Stomach smooth muscle (tissue), 2 donors: ENCODE data around the gene EFNA2.

Experiments
- H3K27ac ChIP-seq: one replicate; pipeline ENCODE4 v1.7.0; 2013; ENCODE audit warnings: mild to moderate bottlenecking, low read length, inconsistent platforms
- H3K27me3 ChIP-seq, 2 donors: one replicate each; pipeline ENCODE4 v1.7.0; 2013; ENCODE audit warnings: low read length in 2 of 2; ENCODE audit not compliant: insufficient read depth in 2 of 2, control insufficient read depth in 1 of 2
- H3K36me3 ChIP-seq, 2 donors: one replicate each; pipeline ENCODE4 v1.7.0; 2013; ENCODE audit warnings: low read length in 2 of 2; ENCODE audit not compliant: control insufficient read depth in 2 of 2, insufficient read depth in 2 of 2
- H3K4me1 ChIP-seq: one replicate; pipeline ENCODE4 v1.7.0; 2013; ENCODE audit warnings: low read length; ENCODE audit not compliant: control insufficient read depth, insufficient read depth
- H3K4me3 ChIP-seq, 2 donors: one replicate each; pipeline ENCODE4 v1.7.0; 2013; ENCODE audit warnings: low read length in 2 of 2
- H3K9ac ChIP-seq, 2 donors: one replicate each; pipeline ENCODE4 v1.7.0; 2013; ENCODE audit warnings: low read length in 2 of 2, mild to moderate bottlenecking in 1 of 2
- H3K9me3 ChIP-seq, 2 donors: one replicate each; pipeline ENCODE4 v1.7.0; 2013; ENCODE audit warnings: low read length in 2 of 2; ENCODE audit not compliant: control insufficient read depth in 2 of 2
- donor health status: healthy.
- donor health status: Pancreatic carcinoma.

EFNA2 gene

DNA sequence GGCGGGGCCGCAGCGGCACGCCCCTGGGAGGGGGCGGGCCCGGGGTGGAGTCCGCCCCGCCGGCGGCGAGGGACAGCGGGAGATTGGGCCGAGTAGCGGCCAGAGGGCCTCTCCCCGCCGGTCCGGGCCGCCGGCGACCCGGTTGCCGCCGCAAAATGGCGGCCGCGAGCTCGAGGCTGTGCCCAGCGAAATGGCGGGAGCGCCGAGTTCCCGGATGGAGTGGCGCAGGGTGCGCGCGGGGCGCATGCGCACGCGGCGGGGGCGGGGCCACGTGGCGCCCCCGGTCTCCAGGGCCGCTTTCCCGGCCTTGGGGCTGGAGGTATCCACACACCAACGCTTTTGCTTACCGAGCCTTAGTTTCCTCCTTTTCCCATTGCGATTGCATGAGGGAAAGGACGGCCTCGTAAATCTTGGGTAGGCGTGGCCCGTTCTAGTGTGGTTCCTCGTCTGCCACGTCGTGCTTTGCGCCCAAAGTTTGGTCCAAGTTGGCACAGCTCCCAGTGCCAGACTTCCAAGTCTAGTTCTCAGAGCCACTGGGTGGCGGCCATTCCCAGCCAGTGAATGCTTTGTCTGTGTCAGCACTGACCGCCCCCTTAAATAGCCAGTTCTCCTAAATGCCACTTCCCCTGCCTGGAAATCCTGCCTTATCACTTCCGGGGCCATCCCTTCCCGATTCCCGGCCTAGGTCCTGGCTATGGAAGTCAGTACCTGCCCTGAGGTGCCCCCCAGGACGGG, 16.0 kb upstream of the EFNA2 start:
- Histone ChIP-seq H3K4me1 (peaks cover 89% of the 10 kb centered on the region), H3K27me3 (no peaks in the 10 kb centered on the region), H3K36me3 (peaks cover 33% of the 10 kb centered on the region in 2 donors), H3K9me3 (no peaks in the 10 kb centered on the region), H3K9ac (peak overlapping the region; percentile 86 to 95), H3K27ac (peak overlapping the region; percentile 87), H3K4me3 (peak overlapping the region; percentile 90 to 99)

DNA sequence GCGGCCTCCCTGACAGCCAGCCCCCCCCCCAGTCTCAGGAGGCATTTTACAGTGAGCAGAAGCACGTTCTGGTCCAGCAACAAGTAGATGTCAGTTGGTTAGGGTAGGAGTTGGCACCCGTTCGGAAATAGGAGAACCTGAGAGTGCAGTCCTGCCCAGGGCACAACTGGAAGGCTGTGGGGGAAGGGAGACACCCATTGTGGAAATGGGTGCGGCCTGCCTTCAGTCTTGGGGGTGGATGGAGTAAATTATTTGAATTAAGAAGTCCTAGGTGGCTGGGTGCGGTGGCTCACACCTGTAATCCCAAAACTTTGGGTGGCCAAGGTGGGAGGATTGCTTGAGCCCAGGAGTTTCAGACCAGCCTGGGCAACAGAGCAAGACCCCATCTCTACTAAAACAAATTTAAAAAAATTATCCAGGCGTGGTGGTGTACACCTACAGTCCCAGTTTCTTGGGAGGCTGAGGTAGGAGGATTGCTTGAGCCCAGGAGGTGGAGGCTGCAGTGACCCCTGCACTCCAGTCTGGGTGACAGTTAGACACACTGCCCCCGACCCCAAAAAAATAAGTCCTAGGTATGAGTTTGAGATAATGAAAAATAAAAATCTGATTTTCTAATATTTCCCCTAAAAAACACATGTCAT, 15.3 kb upstream of the EFNA2 start:
- peak overlapping the region; percentile 86 to 95 for H3K9ac ChIP-seq
- peaks cover 34 to 35% of the 10 kb centered on the region in 2 donors for H3K36me3 ChIP-seq
- H3K27ac ChIP-seq: peak overlapping the region; percentile 87
- H3K4me1 ChIP-seq: peaks cover 89% of the 10 kb centered on the region
- H3K4me3 ChIP-seq: peak overlapping the region; percentile 90 to 99
- no peaks in the 10 kb centered on the region for H3K9me3 ChIP-seq
- no peaks in the 10 kb centered on the region for H3K27me3 ChIP-seq

DNA sequence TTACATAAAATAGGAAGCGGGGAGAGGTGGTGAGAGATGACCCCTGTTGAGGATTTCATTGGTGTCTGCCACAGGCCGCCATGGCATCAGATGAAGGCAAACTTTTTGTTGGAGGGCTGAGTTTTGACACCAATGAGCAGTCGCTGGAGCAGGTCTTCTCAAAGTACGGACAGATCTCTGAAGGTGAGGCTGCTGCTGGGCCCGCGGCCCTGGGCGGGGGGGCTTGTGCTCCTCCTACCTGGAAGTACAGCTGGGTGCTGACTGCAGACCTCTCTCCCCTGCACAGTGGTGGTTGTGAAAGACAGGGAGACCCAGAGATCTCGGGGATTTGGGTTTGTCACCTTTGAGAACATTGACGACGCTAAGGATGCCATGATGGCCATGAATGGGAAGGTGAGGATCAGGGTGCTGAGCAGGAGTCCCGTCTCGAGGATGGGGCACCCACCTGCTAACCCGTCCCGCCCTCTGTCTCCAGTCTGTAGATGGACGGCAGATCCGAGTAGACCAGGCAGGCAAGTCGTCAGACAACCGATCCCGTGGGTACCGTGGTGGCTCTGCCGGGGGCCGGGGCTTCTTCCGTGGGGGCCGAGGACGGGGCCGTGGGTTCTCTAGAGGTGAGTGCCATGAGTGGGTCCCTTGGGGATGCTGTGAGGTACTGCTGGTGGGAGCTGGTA, 14.7 kb upstream of the EFNA2 start:
- Histone ChIP-seq H3K9me3 (no peaks in the 10 kb centered on the region), H3K27ac (peak overlapping the region; percentile 87), H3K9ac (peak overlapping the region; percentile 55 to 95), H3K4me1 (peaks cover 85% of the 10 kb centered on the region), H3K4me3 (peak overlapping the region; percentile 90 to 99), H3K27me3 (no peaks in the 10 kb centered on the region), H3K36me3 (peaks cover 34 to 35% of the 10 kb centered on the region in 2 donors)

DNA sequence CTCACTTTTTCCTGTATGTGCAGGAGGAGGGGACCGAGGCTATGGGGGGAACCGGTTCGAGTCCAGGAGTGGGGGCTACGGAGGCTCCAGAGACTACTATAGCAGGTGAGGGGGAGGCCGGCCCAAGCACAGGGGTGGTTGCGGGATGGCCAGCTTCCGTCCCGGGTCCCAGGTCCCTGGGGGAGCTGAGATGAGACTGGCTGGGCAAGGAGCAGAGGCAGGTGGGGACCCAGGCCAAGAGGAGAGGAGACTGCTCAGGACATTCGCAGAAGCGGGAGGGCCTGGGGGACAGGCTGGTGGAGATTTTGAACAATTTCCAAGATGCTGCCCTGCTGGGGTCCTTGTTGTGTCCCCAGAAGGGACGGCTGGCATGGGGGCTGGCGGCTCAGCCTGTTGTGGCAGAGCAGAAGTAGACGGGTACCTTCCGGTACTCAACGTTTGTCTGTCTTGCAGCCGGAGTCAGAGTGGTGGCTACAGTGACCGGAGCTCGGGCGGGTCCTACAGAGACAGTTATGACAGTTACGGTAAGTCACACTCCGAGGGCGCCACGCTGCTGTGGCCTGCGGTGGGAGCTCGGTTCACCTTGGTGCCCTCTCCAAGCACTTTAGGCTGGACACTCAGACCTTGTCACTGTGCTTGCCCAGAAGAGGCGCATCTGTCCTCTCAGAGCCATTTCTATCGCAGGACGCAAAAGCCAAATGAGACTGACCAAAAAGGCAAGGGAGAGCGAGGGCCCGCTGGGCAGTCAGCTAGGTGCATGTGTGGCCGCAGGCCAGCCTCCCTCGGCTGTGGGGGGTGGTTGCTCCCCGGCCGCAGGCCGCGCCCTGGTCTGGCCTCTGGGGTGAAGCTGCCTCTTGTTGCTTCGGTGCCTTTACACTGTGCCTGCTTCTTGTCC, 13.9 kb upstream of the EFNA2 start:
- Histone ChIP-seq H3K36me3 (peaks cover 34 to 35% of the 10 kb centered on the region in 2 donors), H3K4me3 (peak overlapping the region; percentile 90 to 99), H3K27ac (peak overlapping the region; percentile 87), H3K27me3 (no peaks in the 10 kb centered on the region), H3K9me3 (no peaks in the 10 kb centered on the region), H3K4me1 (peaks cover 85% of the 10 kb centered on the region), H3K9ac (peak overlapping the region; percentile 55 to 95)

DNA sequence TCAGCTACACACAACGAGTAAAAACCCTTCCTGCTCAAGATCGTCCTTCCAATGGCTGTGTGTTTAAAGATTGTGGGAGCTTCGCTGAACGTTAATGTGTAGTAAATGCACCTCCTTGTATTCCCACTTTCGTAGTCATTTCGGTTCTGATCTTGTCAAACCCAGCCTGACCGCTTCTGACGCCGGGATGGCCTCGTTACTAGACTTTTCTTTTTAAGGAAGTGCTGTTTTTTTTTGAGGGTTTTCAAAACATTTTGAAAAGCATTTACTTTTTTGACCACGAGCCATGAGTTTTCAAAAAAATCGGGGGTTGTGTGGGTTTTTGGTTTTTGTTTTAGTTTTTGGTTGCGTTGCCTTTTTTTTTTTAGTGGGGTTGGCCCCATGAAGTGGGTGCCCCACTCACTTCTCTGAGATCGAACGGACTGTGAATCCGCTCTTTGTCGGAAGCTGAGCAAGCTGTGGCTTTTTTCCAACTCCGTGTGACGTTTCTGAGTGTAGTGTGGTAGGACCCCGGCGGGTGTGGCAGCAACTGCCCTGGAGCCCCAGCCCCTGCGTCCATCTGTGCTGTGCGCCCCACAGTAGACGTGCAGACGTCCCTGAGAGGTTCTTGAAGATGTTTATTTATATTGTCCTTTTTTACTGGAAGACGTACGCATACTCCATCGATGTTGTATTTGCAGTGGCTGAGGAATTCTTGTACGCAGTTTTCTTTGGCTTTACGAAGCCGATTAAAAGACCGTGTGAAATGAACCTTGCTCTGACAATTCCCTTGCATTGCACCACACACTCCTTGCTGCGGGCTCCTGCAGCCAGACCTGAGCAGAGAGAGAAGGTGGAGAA, 13.0 kb upstream of the EFNA2 start:
- peaks cover 34 to 35% of the 10 kb centered on the region in 2 donors for H3K36me3 ChIP-seq
- peak overlapping the region in 1 of 2 donors; percentile 90 for H3K4me3 ChIP-seq
- no peaks in the 10 kb centered on the region for H3K27me3 ChIP-seq
- peak overlapping the region; percentile 87 for H3K27ac ChIP-seq
- peaks cover 78% of the 10 kb centered on the region for H3K4me1 ChIP-seq
- peak overlapping the region; percentile 36 to 42 for H3K9ac ChIP-seq
- no peaks in the 10 kb centered on the region for H3K9me3 ChIP-seq

DNA sequence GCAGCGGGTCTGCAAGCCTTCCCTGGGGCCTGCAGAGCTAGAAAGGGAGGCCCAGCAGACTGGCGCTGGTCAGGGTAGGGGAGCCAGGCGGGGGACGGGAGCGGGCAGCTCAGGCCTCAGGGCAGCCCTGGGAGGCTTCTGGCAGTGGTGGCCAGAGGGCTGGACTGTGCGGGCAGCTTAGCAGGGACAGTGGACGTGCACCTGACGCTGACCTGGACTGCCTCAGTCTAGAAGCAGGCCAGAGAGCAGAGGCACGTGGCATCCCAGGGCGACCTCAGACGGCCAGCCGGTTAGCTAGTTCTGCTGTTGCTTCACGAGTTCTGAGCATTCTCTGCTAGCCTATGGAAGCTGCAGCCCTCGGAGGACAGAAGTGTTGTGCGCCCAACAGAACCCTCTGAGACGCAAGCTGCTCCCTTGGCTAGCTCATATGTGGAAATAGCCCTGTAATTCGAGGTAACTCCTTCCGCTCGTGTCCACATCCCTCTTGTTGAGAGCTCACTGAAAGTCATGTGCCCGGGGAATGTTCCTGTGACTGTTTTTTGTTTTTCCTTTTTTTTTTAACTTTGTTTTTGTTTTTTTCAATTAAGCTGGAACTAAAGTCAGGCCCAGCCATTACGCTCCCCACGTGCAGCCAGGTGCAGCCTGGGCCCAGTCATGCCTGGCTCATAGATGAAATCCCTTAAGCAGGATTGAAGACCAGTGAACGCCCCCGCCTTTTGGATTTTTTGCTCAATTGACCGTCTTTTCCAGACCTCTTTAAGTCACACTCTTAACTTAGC, 12.2 kb upstream of the EFNA2 start:
- Histone ChIP-seq H3K27me3 (no peaks in the 10 kb centered on the region), H3K36me3 (peaks cover 34 to 35% of the 10 kb centered on the region in 2 donors), H3K4me3 (peak overlapping the region in 1 of 2 donors; percentile 40), H3K4me1 (peaks cover 70% of the 10 kb centered on the region), H3K9ac (no peak overlapping the region), H3K9me3 (no peaks in the 10 kb centered on the region), H3K27ac (peak overlapping the region; percentile 87)

DNA sequence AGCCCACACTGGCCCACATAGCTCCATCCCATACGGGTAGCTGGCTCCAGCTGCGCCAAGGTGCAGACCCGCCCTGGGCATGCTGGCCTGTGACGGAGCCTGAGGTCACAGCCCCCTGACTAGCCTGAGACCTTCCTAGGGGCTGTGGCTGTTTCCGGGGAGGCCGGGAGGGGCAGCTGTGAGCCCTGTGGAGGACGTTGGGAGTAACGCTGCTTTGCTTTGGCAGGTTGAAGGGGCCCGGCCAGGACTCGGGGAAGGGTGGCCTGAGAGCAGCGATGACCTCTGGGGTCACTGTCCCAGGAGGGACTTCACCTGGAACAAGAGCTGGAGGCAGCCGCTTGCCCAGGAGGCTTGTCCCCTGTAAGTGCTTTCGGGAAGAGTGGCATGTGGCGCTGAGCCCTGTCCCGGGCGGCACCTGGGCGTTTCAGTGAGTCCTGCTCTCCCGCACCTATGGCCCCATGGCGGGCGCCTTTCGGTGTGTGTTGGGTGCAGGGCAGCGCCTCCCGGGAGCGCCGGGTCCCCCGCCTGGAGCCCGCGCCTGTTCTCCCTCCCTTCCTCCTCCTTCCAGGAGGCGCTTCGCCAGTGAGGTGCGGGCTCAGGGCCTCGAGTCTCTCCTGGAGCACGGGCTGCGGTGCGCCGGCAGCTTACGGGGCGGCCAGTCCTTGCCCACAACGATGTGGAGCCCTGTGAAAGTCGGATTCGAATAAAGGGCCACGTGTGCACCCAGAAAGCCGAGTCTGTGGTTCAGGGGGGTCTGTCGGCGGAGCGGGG, 11.4 kb upstream of the EFNA2 start:
- peak overlapping the region in 1 of 2 donors; percentile 34 for H3K9ac ChIP-seq
- H3K27ac ChIP-seq: peak overlapping the region; percentile 87
- no peaks in the 10 kb centered on the region for H3K9me3 ChIP-seq
- H3K4me1 ChIP-seq: peaks cover 66% of the 10 kb centered on the region
- H3K4me3 ChIP-seq: peak overlapping the region; percentile 26 to 85
- no peaks in the 10 kb centered on the region for H3K27me3 ChIP-seq
- H3K36me3 ChIP-seq: peaks cover 38 to 39% of the 10 kb centered on the region in 2 donors

DNA sequence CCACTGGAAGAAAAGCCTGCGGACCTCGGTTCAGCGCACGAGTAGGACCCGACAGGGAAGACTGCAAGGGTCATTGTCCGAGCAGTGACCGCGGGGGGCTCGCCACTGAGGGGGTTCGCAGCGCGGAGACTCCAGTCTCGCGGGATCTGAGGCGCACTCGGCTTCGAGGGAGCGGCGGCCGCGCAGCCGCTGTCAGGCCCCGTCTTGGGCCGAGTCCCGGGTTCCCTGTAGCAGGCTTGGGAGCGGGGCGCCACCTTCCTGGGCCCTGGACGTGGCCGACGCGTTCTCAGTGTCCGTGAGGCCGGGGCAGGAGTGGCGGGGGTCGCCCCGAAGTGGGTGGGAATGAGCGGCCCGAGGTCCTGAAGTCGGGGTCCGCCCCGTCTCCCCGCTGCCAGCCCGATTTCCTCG, 10.8 kb upstream of the EFNA2 start:
- no peaks in the 10 kb centered on the region for H3K9me3 ChIP-seq
- peaks cover 38 to 41% of the 10 kb centered on the region in 2 donors for H3K36me3 ChIP-seq
- H3K27ac ChIP-seq: peak overlapping the region; percentile 87
- H3K27me3 ChIP-seq: no peaks in the 10 kb centered on the region
- H3K4me1 ChIP-seq: peaks cover 67% of the 10 kb centered on the region
- H3K4me3 ChIP-seq: peak overlapping the region; percentile 26 to 85
- H3K9ac ChIP-seq: peak overlapping the region in 1 of 2 donors; percentile 34
